ENCODE data around the gene ASTN1.

DNA sequence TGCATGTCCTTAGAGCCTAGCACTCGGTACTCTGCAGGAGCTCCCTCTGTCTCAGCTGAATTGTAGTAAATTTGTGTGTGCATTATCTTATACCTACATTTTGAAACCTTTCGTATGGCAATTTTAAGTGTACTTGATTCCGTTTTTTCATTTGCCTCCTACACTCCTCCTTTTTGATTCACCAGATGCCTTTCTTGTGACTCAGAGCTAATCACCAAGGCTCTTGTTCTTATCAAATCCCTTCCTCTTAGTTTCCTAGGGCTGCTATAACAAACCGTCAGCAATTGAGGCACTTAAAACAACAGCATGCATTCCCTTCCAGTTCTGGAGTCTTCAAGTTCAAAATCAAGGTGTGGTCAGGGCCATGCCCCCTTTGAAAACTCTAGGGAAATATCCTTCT, 261.0 kb downstream of the ASTN1 start:
- TF ChIP-seq POLR2A (IDR thresholded peaks at IDR 0.05; ENCODE audit: low read depth, low read length), result no peak
- no peak for TF ChIP-seq CTCF (conservative IDR thresholded peaks at IDR 0.05; ENCODE audit: low read depth, low read length)
- TF ChIP-seq CEBPB (IDR thresholded peaks at IDR 0.05; ENCODE audit: low read depth, low read length), result no peak
- TF ChIP-seq FOS (IDR thresholded peaks at IDR 0.05; ENCODE audit: low read depth, low read length), result no peak
- TF ChIP-seq, protein P1, sequence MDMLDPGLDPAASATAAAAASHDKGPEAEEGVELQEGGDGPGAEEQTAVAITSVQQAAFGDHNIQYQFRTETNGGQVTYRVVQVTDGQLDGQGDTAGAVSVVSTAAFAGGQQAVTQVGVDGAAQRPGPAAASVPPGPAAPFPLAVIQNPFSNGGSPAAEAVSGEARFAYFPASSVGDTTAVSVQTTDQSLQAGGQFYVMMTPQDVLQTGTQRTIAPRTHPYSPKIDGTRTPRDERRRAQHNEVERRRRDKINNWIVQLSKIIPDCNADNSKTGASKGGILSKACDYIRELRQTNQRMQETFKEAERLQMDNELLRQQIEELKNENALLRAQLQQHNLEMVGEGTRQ (IDR thresholded peaks at IDR 0.05; ENCODE audit: low read depth, low read length), result no peak
- TF ChIP-seq, protein P2, sequence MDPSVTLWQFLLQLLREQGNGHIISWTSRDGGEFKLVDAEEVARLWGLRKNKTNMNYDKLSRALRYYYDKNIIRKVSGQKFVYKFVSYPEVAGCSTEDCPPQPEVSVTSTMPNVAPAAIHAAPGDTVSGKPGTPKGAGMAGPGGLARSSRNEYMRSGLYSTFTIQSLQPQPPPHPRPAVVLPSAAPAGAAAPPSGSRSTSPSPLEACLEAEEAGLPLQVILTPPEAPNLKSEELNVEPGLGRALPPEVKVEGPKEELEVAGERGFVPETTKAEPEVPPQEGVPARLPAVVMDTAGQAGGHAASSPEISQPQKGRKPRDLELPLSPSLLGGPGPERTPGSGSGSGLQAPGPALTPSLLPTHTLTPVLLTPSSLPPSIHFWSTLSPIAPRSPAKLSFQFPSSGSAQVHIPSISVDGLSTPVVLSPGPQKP (IDR thresholded peaks at IDR 0.05; ENCODE audit: borderline replicate concordance, low read depth, low read length), result no peak
- TF ChIP-seq MAFK (IDR thresholded peaks at IDR 0.05; ENCODE audit: low read depth, low read length), result no peak
- TF ChIP-seq RAD21 (IDR thresholded peaks at IDR 0.05; ENCODE audit: low read length), result no peak

All from IMR-90 (cell line).